GM21723 (cell line): Measurements from ENCODE around the gene INKA1.
A peak's percentile ranks its signal among the peaks of the same experiment; 100 is the strongest.

Experiments
- ATAC-seq: cut with Tn5 transposase; IDR thresholded peaks from one replicate; pipeline ENCODE4 v1.9.1; 2021; ENCODE audit warnings: mild to moderate bottlenecking, moderate library complexity; ENCODE audit not compliant: unreplicated experiment

INKA1 gene

DNA sequence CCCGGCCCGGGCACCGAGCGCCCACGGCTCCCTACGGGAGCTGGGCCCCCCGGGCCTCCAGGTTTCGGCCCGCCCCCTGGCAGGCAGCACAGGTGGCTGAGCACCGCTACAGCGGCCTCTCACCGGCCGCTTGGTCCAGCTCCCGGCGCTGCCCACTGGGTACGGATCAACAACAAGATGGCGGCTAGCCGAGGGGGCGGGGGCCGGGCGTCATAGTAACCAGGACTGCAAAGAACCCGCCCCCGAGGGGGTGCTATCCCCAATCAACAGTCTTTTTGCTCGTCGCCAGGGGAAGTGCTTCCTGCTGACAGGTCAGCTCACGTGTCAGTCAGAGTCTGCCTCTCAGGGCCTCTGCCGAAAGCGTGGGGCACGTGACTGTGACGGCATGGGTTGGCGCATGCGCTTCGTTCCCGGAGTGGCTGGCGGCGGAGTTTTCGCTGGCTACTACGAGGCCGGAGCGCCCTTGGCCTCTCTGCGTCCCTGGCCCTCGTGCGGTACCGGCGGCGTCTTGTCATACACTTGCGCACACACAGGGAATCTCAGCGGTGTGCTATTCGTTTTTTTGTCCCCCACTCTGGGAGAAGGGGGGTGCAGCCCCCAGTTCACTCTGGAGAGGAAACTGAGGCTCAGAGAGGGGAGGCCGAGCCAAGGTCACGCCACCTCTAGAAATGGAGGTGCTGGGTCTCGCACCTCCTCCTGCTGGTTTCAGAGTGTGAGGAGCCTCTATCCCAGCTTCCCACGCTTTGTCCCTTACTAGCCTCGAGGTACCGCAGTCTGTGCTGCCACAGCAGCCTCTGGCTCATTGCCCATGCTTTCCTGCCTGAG lies 16.5 kb upstream of the INKA1 start, which contains the start of gene IP6K1:
IP6K1 (minus strand) TSS at position 186 of the 825 bp plus-strand sequence. CDS start 38,502 bp downstream, outside the sequence.
- peak; percentile 98 for ATAC-seq

DNA sequence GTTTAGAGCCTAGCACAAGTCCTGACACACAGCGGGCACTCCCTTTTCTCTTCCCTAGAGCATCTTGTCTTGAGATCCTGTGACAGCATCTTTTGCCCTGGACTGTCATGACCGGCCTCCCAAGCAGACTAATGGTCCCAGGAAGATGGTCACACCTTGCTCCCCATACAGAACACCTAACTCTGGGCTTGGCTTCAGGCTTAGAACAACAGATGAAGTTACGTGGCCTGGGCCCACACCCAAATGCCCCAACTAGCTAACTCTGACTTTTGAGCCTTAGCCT lies 15.9 kb upstream of the INKA1 start:
- ATAC-seq = no peak

DNA sequence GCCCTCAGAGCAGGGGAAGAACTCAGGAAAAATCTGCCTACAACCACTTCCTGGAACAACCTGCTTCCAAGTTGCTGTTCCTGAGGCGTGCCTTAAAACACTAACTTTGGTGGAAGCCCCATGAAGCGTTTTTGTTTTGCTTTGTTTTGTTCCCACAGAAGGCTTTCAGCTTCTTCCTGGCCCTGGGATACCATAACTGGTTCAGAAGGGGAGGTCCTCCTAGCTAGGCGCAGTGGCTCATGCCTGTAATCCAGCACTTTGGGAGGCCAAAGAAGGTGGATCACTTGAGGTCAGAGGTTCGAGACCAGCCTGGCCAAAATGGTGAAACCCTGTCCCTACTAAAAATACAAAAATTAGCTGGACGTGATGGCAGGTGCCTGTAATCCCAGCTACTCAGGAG lies 15.5 kb upstream of the INKA1 start:
- no peak for ATAC-seq

DNA sequence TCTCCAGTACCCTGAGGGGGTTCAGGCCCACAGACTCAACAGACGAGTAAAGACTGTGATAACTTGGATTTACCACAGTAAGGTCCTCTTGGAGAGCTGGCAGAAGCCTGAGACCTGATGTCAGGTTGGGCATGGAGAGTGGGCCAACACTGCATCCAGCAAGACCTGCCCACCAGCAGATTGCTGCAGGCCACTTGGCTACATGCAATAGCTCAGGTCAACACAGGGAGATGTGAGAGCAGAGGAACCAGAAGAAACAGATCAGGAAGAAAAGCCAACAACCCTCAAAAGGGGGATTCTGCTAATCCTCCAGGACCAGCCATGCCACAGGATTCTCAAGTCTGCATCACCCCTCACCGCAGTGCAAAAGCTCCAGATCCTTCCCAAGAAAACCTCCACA lies 15.0 kb upstream of the INKA1 start:
- no peak for ATAC-seq

DNA sequence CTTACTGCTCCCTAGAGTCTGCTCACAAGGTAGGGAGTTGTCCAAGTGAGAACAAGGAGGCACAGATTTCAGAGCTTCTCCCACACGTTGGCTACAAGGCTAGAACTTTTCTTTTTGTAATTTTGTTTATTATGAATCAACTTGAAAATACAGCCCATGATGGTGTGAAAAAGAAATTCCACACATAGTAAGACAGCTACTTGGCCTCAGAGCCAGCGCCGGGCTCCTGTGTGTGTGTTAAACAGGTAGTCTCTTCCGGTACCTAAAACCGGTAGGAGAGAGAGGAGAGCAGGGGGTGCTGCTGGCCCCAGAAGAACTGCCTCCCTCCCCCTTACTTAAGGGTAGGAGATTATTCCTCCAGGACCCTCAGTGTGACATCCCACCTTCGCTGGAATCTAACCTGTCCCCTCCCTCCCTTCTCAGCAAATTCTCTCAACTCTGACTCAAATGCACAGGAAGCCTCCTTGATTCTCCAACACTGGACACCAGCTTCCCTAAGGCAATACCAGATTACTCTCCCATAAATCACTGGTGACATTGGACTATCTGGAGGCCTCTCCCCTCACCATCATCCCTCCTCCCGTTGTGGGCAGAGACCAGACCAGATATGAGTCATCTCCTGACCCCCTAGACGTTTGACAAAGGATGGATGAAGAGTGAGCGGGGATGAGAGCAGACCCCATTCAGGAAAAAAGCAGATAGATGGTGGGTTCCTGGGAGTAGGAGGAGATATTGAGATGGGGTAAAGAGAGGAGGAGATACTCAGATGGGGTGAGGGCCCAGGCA lies 12.2 kb upstream of the INKA1 start:
- no peak for ATAC-seq

DNA sequence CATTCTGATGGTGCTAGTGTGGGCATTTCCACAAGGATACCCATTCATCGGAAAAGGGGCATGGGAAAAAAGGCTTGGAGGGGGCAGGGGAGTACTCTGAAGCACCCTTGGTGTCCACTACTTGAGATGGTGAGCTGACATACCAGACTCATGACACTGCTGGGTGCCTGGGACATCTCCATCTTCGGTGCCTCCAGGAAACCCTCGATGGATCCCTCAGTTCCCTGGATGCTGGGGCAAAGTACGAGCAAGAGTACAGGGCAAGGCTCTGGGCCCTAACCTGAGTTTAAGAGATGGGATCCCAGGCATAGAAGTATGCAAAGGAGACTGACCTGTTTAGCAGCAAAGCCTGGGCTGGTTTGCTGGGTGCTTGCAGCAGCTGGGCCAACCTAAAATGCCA lies 11.5 kb upstream of the INKA1 start:
- no peak for ATAC-seq

DNA sequence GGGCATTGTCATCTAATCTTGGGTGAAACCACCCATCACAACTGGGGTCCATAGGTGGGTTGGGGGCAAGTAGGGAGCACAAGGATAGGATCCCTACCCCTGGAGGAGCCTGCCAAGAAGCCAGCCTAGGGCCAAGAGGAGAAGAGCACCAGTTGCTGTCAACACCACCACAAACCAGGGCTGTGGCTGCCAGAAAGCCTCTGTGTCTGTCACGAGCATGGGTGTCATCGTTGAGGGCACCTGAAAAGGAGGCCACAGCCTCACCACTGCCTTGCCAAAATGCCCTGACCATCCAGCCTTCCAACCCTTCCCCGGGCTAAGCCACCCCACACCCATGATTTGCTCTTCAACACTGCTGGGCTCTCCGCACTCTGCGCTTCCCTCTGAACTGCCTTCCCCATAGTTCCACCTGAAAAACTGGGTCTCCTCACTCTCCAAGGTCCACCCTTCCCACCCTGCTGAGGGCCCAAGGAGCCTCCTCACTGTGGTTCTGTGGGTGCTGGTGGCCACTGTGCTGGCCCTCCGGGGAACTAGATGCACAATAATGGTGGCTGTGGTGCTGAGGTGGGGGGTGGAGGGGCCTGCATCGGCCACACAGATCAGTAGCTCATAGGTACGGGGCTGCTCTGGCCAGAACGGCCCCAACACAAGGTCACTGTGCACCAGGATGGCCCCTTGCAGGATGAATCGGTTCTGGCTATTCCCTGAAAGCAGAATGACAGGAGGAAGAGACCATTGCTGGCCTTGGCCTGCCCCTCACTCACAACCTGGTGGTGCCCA lies 10.5 kb upstream of the INKA1 start:
- ATAC-seq = no peak

DNA sequence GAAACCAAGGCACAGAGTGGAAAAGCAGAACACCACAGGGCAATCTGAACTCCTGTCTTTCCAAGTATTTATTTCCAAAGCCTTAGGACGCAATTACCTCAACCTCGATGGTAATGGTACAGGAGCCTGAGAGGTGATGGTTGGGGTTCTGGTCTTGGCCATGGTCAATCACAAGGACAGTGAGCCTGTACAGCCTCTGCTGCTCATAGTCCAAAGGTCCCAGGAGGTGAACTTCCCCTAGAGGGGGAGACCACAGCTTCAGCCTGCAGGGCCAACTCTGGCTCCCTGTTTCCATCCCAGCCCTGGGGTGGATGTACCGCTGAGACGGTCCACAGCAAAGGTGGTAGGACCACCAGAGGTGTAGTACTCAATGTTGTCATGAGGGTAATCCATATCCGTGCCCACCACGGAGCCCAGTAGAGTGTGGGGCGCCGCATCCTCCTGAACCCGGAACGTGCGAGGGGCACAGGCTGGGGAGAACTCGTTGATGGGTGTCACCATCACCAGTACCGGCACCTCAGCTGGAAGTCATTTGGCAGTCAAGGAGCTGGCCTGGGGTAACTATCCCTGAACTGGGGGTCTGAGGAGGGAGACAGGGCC lies 9.5 kb upstream of the INKA1 start:
- ATAC-seq = no peak

DNA sequence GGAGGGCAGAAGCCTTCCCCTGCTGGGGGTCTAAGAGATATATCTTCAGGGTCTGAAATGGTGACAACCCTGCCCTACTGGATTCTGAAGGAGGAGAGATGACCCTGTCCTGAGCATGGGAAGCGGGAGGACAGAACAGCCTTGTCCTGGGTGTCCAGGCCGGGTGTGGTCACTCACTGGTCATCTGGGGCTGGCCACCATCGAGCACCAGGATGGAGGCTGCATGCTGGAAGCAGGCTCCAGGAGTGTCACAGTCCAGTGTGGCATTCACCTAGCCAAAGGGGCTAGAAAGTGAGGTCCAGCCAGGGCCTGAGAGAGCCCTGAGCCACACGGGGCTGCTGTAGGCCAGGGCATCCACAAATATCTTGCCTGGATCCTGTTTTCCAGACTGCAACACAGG lies 8.6 kb upstream of the INKA1 start:
- no peak for ATAC-seq

DNA sequence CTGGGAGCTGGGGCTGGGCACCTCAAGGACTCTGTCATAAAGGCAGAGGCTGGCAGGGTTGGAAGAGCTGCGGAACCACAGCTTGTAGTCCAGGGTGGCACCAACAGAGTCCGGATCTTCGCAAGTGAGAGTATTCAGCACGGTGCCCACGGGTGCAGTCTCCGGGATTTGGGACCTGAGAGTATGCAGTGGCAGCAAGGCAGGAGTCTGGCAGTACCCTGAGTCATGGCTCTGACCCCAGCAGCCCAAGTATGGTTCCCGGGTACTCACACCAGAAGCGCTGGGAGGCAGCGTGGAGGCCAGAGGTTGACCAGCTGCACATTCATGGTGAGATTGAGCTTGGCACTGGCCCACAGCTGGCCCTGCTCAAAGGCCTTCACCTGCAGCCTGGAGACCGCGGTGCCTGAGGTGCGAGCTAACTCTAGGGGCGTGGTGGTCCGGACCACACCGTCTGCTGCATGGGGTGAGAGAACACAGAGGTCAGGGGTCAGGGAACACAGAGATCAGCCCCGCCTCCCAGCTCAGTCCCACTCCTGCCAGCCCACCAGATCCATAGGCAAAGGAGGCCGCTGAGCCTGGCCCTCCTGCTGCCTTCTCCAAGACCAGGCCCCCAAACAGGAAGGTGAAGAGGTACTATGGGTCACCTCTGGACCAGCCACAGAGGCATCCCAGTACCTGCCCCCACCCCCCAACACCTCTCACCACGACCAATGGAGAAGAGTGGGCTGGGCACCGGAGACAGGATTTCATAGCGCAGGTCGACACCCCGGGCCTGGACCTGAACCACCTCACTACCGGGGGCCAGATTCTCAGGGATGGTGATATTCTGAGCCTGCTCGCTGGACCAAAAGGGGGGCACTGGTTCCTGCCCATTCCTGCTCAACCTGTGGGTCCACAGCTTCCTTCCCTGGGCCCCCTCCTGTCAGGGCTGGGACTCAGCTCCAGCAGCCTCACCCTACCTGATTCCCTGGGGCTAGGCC lies 7.8 kb upstream of the INKA1 start:
- ATAC-seq = no peak

DNA sequence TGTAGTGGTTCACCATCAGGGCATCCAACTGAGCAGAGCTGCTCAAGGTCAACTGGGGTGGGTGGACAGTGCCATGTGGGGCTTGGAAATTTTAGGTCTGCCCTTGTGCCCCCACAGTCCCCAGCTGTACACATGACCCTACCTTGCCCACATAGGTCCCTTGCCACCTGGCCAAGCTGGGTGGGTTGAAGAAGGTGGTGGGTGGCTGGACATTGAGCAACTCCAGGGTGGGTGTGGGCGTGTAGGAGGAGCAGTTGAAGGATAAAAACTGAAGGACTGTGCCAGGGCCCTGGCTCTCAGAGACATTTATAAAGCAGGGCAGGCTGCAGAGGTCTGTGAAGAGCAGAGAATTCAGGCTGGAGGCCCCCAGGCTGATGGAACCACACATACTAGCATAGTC lies 4.0 kb upstream of the INKA1 start:
- no peak for ATAC-seq

DNA sequence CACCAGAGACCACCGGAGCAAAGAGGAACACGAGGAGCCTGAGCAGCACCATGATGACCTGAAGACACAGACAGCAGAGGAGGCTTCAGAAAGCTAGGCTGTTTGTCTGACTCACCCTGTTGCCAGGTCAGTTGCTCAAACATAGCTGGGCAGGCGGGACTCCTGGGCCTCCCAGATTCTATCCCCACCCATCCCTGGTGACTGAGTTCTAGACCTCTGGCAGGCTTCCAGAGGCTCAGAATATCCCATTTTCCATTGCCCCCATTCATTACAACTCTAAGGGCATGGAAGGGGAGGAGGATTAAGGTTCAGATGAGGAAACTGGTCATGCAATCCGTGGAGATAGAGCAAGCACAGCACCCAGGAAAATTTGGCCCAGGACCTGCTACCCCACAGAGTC lies 3.3 kb upstream of the INKA1 start, which contains the start of gene CDHR4:
CDHR4 (minus strand) TSS at position 113 of the 400 bp plus-strand sequence; CDS start at position 52, 61 bp downstream.
- no peak for ATAC-seq

DNA sequence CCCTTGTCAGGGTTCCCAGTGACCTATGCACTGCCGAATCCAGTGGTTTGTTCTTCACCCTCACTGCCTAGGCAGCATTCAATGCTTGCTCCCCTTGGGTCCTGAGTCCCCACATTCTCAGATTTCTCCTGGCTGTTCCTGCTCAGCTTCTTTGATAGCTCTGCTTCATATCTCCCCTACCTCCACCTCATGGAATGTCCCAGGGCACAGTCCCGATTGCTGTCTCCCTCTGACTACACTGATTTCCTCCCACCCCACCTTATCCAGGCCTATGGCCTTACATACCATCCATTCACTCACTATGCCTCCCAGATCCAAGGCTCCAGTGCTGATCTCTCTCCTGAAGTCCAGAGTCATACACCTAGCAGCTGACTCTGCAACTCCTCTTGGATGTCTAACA lies 1.9 kb upstream of the INKA1 start:
- ATAC-seq = no peak

DNA sequence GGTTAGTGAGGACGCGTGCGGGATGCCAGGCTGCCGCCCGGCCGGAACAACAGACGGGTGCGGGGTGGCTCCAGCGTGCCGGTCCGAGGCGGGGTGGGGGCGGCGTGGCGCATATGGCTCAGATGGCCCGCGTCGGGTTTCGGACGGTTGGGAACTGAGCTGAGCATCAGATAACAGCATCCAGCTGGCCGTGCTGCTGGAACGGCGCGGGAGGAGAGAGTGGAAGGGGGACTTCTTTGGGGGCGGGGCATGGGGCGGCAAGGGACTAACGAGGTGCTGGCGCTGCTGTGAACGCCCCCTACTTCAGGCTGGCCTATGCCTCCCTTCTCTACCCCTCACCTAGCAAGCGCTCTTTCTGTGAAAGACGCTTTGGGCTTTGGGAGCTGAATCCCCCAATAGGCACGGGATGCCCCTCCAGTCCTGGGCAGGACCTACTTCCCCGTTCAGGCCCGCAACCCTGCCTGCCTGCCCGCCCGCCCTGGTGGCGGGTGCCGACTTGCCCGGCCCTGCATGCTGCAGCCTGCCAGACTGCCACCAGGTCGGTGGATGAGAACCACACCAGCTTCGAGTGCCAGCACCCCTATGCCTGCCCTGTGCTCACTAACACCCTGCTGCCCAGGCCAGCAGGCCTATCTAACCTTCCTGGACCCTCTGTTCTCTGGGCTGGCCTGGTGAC lies 542 bp downstream of the INKA1 start:
- peak; percentile 8 for ATAC-seq

DNA sequence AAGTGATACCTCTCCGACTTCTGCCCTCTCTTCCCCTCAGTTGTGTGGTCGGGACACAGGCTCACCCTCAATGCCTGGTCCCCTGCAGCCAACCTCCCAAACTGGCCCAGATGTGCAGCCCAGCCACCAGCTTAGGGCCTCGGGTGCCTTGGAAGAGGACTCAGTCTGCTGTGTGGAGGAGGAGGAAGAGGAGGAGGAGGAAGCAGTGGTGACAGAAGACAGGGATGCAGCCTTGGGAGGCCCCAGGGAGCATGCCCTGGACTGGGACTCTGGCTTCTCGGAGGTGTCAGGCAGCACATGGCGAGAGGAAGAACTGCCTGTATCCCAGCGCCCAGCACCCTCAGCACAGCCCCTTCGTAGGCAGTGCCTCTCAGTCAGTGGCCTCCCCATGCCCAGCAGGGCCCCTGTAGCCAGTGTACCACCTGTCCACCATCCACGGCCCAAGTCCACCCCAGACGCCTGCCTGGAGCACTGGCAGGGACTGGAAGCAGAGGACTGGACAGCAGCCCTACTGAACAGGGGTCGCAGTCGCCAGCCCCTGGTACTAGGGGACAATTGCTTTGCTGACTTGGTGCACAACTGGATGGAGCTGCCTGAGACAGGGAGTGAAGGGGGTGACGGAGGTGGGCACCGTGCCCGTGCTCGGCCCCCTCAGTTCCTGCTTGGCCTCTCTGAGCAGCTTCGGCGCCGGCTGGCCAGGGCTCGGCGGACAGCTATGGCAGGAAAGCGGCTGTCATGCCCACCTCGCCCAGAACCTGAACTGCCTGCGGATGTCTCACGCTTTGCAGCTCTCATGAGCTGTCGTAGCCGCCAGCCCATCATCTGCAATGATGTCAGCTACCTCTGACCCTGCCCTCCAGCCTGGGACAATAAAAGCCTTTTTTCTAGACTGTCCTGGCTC lies 1.3 kb downstream of the INKA1 start:
- ATAC-seq = no peak

DNA sequence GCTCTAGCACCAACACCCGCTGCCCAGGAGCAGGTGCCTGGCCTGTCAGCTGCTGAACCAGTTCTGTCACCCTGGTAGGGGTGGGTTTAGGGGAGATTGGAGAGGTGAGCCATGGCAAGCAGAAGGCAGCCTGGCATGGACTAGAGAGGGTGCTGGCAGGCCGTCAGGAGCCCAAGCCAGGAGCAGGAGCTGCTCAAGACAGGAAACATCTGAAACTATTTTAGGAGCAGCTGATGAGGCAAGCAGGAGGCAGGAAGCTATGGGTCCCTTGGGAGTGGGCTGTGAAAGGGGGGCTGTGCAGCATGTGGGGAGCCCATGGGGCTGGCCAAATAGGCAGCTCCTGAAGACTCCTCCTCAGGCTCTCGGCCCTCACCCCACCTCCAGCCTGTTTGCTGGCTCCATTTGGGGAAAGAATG lies 2.3 kb downstream of the INKA1 start:
- ATAC-seq = no peak

DNA sequence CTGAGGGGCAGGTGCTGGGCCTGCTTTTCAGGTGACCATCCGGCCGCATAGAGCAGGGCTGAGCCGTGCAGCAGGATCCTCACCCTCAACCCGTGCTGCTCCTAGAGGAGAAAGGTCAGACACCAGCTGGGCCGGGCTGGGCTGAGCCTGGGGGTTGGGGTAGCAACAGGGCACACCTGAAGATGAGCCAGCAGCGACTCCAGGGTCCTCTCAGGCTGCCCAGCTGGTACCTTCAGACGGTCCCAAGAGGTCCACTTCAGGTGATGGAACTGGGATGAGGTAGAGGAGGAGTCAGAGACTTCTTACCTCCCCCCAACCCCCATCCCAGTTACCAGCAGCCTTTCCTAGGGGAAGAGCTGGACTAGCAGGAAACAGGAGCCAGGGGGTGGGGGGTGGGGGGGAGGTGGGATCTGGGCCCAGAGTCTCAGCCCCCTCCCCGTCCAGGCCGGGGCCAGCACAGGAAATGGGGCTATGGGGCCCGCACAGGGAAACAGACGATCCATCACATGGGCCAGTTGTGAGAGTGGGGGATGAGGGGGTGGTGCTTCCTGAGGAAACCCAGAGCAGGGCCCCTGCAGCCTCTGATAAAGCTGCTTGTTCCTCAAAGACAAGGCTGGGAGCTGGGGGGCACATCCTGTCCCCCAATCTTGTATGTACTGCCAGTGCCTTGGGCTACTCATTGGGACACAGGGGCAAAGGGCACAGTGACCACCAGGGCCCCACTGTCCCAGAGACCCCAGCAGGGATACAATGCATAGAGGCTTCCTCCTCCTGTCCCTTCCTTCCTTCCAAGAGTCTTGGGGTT lies 3.0 kb downstream of the INKA1 start:
- ATAC-seq = no peak

DNA sequence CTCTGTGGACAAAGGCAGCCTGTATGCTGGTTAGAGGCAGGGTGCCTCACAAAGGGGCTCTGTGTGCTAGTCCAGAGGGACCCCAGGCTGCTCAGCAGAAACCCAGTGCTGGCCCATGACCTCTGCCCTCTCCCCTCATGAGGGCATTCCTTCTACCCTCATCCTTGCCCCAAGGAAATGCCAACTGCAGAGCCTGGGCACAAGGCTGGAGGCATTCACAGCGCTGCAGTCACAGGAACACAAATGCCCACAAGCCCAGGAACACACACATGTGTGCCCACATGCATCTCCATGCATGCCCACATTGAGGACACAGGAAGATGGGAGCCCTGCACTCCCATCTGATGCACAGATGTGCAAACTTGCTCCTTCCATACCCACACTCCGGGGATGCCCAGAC lies 3.8 kb downstream of the INKA1 start:
- ATAC-seq = no peak
